GM12892 (cell line): ENCODE measurements around the gene PCP4L1.

Experiments
- POLR2A ChIP-seq: IDR thresholded peaks from 2 replicates; pipeline ENCODE4 v1.6.1; 2011; ENCODE audit warnings: low read depth, low read length, control low read depth
- POLR2AphosphoS5 ChIP-seq: IDR thresholded peaks from 2 replicates; pipeline ENCODE4 v1.6.1; 2011; ENCODE audit warnings: low read depth, low read length, control low read depth
- TAF1 ChIP-seq: IDR thresholded peaks from 2 replicates; pipeline ENCODE4 v1.6.1; 2011; ENCODE audit warnings: low read depth, mild to moderate bottlenecking, control low read depth, low read length, borderline replicate concordance

- TF ChIP-seq TAF1 = no peak
- no peak for TF ChIP-seq POLR2A
- no peak for TF ChIP-seq POLR2AphosphoS5
Observed at GRCh38 chr1:161218301-161219077, 40.1 kb upstream of the PCP4L1 start.
